HG03066 (cell line): Measurements from ENCODE around the gene SOCS4.
"Not testable (repeated sequence)": the region's sequence is repeated elsewhere in the genome, so short reads cannot be mapped to it uniquely, and the experiment has no call there.

Source experiments
- ATAC-seq: cut with Tn5 transposase; IDR thresholded peaks from one replicate; pipeline ENCODE4 v1.9.1; 2021; ENCODE audit warnings: low read depth; ENCODE audit not compliant: unreplicated experiment

SOCS4 gene, protein sequence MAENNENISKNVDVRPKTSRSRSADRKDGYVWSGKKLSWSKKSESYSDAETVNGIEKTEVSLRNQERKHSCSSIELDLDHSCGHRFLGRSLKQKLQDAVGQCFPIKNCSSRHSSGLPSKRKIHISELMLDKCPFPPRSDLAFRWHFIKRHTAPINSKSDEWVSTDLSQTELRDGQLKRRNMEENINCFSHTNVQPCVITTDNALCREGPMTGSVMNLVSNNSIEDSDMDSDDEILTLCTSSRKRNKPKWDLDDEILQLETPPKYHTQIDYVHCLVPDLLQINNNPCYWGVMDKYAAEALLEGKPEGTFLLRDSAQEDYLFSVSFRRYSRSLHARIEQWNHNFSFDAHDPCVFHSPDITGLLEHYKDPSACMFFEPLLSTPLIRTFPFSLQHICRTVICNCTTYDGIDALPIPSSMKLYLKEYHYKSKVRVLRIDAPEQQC

DNA sequence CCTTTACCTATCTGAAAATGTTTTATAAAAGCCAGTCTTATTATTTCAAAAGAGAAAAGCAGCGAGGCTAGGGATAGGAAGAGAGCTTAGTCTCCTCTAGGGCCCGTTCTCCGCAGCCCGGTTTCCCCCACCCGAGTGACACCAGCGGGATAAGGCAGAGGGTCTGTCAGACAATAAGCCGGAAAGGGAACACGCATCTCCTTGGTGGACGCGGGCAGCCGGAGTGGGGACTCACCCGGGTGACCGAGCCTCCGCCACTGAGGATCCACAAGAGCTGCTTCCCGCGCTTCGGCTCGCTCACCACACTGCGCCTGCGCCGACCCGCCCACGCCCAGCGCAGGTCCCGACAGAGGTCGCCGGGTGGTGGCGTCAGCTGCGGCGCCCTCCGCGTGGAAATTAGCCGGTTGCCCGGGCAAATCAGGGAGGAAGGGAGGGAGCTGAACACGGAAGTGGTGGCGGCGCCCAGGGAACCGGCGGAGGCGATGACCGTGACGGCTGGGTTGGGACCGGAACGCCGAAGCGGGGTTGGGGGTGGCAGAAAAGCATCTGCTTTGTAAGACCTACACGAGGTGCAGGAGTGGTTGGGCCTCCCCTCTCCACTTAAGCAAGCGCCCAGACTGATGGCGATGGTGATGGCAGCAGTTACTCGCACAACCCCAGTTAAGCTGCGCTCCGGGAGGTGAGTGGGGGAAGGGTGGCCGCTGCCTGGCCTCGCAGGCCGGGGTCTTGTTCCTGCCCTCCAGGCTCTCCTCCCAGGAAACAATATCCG, at the start of gene SOCS4, which contains the start of gene WDHD1:
Gene SOCS4, plus strand, starts transcription at position 444 of the 769 bp plus-strand sequence. CDS start 15,806 bp downstream, outside the sequence.
Gene WDHD1, minus strand, starts transcription at position 307 of the 769 bp plus-strand sequence. CDS start 312 bp downstream, outside the sequence.
- peak; percentile 89 for ATAC-seq

DNA sequence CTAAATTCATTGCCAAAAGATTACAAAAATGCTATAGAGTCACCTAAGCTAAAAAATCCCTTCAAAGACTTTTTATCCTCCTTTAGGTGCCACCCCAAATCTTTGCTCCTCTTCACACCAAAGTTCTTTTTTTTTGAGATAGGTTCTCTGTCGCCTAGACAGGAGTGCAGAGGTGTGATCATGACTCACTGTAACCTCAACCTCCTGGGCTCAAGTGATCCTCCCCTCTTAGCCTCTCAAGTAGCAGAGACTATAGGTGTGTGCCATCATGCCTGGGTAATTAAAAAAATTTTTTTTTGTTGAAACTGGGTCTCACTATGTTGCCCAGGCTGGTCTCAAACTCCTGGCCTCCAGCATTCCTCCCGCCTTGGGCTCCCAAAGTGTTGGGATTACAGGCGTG, 48.0 kb upstream of the SOCS4 start:
- ATAC-seq: no peak

DNA sequence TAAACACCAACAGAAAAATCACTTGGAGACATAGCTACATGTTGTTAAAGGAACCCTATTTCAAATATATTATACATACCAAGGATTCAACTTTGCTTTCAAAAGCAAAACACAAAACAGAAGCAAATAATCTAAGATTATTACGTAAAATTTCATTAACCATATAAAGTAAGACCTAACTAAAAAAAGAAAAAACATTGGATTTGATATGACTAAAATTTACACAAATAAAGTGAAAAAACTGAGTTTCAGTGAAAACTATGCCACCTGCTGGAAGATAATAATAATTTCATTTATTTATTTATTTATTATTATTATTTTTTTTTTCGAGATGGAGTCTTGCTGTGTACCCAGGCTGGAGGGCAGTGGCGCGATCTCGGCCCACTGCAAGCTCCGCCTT, 45.3 kb upstream of the SOCS4 start:
- no peak for ATAC-seq

DNA sequence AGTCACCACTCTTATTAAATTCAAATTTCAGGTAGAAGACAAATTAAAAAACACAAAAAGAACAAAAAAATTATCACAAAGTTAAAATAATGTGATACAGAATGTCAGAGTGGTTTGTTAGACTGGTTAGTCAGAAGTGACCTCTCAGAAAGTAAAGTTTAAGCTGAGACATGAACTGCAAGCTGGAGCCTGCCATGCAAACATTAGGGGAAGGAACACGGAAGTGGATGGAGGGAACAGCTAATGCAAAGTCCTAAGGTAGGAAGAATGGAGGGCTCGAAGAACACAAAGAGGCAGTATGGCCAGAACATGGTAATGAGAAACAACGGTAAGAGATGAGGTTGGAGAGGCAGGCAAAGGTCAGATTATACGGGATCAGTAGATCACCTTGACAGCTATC, 41.9 kb upstream of the SOCS4 start:
- ATAC-seq: no peak

DNA sequence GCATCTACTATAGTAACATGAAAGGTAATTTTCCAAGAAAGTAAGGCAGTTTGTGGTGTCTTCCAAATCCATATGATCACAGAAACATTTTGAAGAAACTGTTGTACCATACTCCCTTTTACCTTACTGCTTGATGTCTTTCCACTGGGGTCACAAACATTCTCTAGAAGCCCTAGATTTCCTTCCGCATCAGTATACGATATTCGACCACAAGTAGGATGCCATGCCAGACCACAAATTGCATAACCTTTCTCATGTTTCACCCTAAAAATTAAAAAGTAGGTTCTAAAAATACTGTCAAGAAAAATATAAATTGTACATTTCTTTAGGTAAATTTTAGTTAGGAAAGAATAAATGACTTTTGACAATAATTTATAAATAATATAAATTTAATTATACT, 26.7 kb upstream of the SOCS4 start:
- no peak for ATAC-seq

DNA sequence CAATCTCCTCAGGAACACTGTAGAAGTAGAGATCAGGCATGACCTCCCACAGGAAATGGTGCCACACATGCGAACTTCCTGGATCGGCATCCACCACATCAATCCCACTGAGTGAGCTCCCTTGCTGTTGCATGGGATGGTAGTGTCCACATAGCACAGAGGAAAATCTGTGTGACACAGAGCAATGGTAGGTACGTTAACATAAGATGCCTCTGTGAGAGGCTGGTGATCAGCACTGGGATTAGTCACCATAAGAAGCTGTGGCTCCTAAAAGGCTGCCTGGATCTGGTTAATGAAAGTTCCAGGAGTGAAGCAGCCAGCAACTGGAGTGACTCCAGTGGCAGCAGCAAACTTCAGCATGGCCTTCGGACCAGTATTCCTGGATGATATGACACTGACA, 22.0 kb upstream of the SOCS4 start:
- ATAC-seq: no peak

DNA sequence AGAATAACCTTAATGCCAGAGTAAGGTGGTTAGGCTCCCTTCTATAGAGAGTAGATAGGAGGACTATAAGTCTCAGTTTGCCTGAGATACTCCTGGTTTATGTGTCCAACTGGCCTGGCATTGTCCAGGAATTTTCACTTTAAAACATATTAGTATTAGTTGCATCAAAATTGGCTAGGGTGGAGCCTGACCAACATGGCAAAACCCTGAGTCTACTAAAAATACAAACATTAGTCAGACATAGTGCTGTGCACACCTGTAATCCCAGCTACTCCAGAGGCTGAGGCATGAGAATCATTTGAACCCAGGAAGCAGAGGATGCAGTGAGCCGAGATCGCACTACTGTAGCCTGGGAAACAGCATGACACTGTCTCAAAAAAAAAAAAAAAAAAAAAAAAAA, 12.0 kb upstream of the SOCS4 start:
- no peak for ATAC-seq

DNA sequence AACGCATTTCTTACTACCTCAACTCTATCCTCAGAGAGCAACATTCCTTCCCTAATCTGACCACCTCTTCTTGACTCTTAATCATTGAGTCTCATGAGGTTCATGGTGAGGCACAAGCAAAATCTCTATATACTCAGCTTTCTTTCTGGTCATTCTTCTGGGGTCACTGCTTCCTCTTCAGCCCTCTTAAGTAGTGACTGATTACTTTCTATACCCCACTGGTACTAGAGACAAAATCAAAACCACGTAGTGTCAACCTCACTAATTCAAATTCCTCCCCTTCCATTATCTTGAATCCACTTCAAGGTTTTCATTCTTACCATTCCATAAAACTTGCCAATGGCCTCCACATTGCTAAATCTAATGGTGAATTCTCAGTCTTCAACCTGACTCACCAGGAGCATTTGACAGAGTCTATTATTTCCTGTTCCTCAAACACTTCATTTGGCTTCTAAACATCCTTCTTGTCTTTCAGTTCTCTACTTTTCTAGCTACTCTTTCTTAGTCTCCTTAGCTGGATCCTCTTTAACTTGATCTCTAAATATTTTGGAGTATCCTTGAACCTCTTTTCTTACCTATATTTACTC, 7.0 kb upstream of the SOCS4 start:
- ATAC-seq: no peak

DNA sequence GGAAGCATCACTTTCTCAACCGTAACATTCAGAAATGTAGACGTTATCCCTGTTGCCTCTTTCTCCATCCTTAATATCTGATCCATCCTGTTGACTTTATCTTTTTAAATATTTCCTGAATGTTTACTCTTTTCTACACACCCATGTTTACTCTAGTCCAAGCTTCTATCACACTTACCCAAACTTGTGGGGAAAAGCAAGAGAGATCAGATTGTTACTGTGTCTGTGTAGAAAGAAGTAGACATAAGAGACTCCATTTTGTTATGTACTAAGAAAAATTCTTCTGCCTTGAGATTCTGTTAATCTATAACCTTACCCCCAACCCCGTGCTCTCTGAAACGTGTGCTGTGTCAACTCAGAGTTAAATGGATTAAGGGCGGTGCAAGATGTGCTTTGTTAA, 2.7 kb upstream of the SOCS4 start:
- ATAC-seq: not testable (repeated sequence)

DNA sequence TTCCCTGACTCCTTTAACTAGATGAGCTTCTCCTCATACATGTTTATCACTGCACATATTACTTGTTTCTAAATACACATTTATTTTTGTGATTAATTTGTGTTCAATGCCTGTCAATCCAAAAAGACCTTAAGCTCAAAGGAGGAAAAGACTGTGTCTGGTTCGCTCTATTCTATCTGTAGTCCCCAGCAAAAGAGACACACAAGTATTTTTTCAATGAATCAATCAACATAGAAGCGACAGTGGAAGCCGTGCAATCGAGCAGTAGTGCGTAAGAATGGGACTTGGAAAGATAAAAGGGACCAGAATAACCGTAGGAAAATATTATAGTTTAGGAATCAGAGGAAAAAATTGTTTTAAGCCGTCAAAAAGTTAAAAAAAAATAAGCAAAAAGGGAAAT, 1.1 kb upstream of the SOCS4 start:
- ATAC-seq: no peak

DNA sequence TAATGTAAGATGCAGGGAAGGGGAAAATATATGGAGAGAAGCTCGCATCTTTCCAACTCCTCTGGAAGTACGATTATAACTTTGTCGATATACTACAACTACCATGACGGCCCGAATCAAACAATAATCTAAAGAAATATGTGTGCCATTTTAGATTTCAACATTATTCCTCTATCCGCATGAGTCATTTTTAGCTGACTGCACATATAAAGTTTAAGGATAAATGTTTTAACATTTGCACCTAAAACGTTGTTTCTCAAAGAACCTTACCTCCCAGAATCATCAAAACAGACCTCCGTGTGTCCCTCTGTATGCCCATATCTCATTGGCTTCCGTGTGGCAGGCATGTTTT, 619 bp upstream of the SOCS4 start:
- ATAC-seq: no peak

DNA sequence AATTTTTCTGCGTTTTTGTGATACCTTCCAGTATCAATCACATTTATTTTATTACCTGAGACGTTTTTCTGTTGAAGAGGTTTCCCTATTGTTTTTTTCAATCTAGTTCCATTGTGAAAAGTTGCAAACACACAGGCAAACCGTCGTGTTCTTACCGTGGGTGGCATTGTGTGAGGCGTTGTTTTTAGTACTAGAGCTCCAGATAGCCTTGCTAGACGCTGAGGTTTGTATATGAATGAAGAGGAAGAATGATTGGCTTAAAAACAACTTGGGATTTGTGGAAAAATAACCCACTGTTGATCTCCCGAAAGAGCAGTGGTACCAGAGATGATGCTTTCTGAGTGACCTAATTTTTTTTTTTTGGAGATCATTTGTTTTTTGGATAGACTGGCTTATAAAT, 1.0 kb downstream of the SOCS4 start:
- ATAC-seq: no peak

DNA sequence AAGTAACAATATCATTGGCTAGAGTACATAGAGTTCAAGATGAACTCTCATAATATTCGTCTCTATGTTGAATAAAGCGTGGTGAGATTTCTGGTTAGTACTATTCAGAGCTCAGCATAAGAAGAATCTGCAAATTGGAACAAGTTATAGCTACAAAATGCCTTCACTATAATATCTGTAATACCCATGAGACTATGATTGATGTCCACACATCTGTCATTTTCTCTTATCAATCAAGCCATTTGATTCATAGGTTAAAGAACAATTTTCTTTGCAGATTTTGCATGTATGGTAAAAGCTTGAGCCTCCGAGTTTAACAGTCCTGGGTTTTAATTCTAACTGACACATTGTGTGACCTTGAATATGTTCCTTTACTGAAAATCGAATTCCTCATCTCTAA, 1.4 kb downstream of the SOCS4 start:
- ATAC-seq: no peak

DNA sequence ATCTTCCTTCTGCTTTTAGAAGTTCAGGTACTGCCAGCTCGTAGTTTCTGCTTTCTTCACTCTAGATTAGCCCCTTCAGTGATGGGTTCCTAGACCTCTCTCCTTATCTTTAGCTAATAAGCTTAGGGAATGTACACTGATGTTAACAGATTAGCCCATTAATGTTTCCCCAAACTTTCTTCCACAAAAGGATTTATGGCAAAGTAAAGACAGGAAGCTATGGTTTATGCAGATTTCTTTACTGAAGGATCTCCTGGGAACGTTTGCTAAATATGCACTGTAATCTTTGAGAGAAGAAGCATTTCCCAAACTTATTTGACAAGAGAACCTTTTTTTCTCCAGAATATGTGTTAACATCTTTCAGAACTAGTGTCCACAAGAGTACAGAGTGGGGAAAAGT, 4.2 kb downstream of the SOCS4 start:
- ATAC-seq: no peak

DNA sequence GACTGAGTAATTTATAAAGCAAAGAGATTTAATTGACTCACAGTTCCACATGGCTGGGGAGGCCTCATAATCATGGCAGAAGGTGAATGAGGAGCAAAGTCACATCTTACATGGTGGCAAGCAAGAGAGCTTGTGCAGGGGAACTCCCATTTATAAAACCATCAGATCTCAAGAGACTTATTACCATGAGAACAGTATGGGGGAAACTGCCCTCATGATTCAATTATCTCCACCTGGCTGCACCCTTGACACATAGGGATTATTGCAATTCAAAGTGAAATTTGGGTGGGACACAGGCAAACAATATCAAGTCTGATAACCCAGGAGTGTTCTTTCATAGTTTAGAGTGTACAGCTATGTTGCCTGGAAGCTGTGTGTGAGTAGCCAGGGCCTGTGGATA, 11.0 kb downstream of the SOCS4 start:
- ATAC-seq: not testable (repeated sequence)

DNA sequence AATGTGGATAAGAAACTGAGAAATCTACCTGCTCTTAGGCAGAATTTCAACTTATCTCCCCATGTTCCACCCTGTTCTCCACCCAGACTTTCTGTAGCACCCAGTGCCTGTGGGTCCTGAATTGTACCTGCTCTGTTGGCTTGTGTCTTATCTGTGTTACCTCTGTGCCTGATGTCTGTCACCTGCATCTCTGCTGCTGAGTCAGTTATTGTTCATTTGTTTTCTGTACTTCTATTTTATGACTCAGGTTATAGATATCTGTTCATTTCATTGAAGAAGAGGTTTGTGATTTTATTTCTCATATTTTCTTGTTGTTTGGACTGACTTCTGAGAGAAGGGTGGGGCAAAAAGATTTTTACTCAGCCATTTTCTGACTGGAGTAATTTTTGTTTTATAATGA, 11.7 kb downstream of the SOCS4 start:
- no peak for ATAC-seq

DNA sequence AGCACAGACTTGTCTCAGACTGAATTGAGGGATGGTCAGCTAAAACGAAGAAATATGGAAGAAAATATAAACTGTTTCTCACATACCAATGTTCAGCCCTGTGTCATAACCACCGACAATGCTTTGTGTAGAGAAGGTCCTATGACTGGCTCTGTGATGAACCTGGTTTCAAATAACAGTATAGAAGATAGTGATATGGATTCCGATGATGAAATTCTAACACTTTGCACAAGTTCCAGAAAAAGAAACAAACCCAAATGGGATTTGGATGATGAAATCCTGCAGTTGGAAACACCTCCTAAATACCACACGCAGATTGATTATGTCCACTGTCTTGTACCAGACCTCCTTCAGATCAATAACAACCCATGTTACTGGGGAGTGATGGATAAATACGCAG, 16.5 kb downstream of the SOCS4 start:
- no peak for ATAC-seq

DNA sequence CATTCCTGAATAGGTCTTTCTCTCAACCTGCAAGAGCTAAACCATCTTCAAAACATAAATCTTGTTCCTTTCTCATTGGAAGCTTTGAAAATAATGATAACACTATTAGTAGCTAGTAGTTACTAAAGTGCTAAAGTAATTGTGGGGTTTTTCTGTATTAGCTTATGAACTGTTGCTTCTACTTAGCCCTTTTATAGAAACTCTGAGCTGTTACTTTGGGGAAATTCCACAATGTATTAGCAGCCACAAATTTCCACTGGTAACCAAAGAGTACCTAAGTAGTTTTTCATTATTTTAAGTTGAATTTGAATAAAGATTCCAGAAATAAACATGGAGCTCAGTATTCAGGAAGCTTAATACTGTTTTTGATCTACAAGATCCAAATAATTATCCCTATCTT, 18.1 kb downstream of the SOCS4 start:
- ATAC-seq: no peak

DNA sequence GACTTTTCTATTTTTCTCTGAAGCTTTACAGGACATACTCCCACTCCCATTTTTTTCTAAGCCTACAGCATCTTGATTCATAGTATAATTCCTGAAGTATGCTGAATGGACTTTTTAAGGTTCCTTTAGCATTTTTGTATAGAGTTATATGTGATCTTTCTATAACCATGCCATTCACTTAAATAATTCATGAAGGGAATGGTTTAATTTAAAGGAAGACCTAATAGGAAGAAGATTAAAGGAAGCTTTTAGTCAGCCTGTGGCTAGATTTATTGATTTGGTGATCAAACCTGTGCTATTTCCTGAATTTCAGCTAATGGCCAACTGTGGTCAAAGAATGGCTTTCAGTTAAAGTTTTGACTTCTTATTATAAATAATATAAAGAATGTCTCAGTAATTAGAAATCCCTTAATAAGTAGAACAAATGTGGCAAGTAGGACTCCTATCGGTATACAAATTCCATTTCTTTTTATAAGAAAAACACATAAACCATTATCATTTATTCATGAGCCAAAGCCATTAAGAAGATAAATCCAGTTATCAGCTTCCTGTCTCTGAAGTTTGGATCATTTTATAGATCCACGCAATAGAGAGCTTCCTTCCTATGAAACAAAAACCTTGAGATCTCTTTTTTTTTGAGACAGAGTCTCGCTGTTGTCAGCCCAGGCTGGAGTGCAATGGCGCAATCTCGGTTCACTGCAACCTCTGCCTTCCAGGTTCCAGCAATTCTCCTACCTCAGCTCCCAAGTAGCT, 20.4 kb downstream of the SOCS4 start:
- no peak for ATAC-seq

DNA sequence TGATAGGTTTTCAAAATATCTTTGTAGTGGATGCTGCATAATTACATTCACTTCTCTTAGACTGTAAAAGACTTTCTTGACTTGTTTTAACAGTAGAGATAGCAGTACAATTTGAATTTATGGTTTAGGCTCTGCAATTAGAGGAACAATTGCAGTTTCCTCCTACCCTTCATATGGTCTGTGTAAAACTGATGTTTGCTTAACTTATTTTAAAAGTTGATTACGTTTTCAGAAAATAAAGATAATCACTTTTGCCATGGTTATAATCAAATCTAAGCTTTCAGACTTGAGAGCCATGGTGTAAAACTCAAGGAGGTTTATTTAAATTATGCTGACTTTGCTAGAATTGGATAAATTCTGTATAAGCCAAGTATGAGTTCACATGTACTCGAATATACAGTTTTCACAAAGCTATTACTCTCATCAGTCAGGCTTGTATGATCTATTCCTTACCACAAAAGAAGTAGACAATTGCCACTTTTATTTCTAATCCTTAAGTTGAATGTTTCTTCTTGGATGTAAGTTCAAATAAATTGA, 21.9 kb downstream of the SOCS4 start:
- no peak for ATAC-seq

DNA sequence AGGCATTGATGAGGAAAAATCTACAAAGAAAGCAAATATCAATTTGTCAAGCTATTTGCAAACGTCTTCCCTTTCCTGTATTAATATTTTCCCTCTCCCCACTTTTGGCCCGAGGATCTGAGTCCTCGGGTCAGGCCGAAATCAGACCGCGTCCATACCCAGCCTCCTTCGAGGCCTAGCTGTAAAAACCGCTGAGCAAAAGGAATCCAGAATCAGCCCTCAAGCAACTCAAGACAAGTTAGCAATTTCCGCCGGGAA, 24.1 kb downstream of the SOCS4 start:
- peak; percentile 32 for ATAC-seq
